HG03342 (cell line): Measurements from ENCODE around the gene POP7.

Experiments used
- ATAC-seq: cut with Tn5 transposase; IDR thresholded peaks from one replicate; pipeline ENCODE4 v1.9.1; 2021; ENCODE audit warnings: mild to moderate bottlenecking, moderate library complexity; ENCODE audit not compliant: unreplicated experiment

Gene POP7

GRCh38 chr7:100679129-100679926 lies 26.6 kb upstream of the POP7 start:
- ATAC-seq = no peak

GRCh38 chr7:100679927-100680575 lies 25.9 kb upstream of the POP7 start:
- ATAC-seq = no peak

- ATAC-seq = no peak
Measured at GRCh38 chr7:100680576-100681271, 25.2 kb upstream of the POP7 start.

- ATAC-seq = no peak
Measured at GRCh38 chr7:100681491-100682227, 24.3 kb upstream of the POP7 start.

GRCh38 chr7:100682228-100682741 lies 23.6 kb upstream of the POP7 start:
- no peak for ATAC-seq

GRCh38 chr7:100682991-100683658 lies 22.8 kb upstream of the POP7 start:
- ATAC-seq = no peak

GRCh38 chr7:100683659-100684533 lies 22.0 kb upstream of the POP7 start:
- ATAC-seq = no peak

- ATAC-seq = no peak
Measured at GRCh38 chr7:100684534-100685042, 21.3 kb upstream of the POP7 start.

GRCh38 chr7:100685049-100685605 lies 20.8 kb upstream of the POP7 start:
- ATAC-seq = no peak

- ATAC-seq = no peak
Measured at GRCh38 chr7:100685631-100686145, 20.2 kb upstream of the POP7 start.

GRCh38 chr7:100686201-100686821 lies 19.6 kb upstream of the POP7 start:
- no peak for ATAC-seq

GRCh38 chr7:100686822-100687211 lies 19.1 kb upstream of the POP7 start:
- ATAC-seq = no peak

GRCh38 chr7:100687261-100687660 lies 18.7 kb upstream of the POP7 start:
- ATAC-seq = no peak

GRCh38 chr7:100687751-100688300 lies 18.1 kb upstream of the POP7 start:
- no peak for ATAC-seq

GRCh38 chr7:100688326-100688860 lies 17.5 kb upstream of the POP7 start:
- no peak for ATAC-seq

- no peak for ATAC-seq
Measured at GRCh38 chr7:100689230-100690135, 16.4 kb upstream of the POP7 start.
